GM23338 (cell line): Measurements from ENCODE around the gene GNB5. TPM values are rescaled to one million over a fixed set of nuclear protein-coding genes. Genes with fewer than 3 reads are reported as not detected.

Experiments used
- NANOG ChIP-seq: IDR thresholded peaks from 2 replicates; pipeline ENCODE4 v1.6.1; 2016; ENCODE audit warnings: antibody characterized with exemption, borderline replicate concordance
- POLR2AphosphoS5 ChIP-seq: IDR thresholded peaks from 2 replicates; pipeline ENCODE4 v1.6.1; 2016; ENCODE audit warnings: antibody characterized with exemption, low read depth
- STAT1 ChIP-seq: IDR thresholded peaks from one replicate; pipeline ENCODE4 v1.6.1; 2016; ENCODE audit warnings: antibody characterized with exemption; ENCODE audit not compliant: unreplicated experiment
- ZNF462 ChIP-seq: fragments of 250-450 bp; sonication (Bioruptor Pico); IDR thresholded peaks from 2 replicates; pipeline ENCODE4 v1.5.0; 2020; ENCODE audit warnings: mild to moderate bottlenecking, moderate library complexity
- polyA plus RNA-seq: library from polyadenylated mRNA; unstranded; fragments of >200 nt; fragmentation: Nextera tagmentation; extraction: Ambion mirVana; gene quantifications from 2 replicates; pipeline ENCODE4 v1.2.1, GENCODE V29; 2016
- total RNA-seq: library from RNA; depleted of rRNA; stranded (reverse); fragments of >200 nt; shearing (Covaris generic); gene quantifications from 2 replicates; pipeline ENCODE4 v1.2.3, GENCODE V29; 2014
- TF ChIP-seq, protein P1 (sequence below): IDR thresholded peaks from 2 replicates; pipeline ENCODE4 v1.6.1; 2016; ENCODE audit warnings: antibody characterized with exemption
- TF ChIP-seq, protein P2 (sequence below): IDR thresholded peaks from one replicate; pipeline ENCODE4 v1.6.1; 2018; ENCODE audit warnings: antibody characterized with exemption; ENCODE audit not compliant: unreplicated experiment

The GNB5 gene
- total and polyA plus RNA-seq, 2 experiments from 2014 or later, result 23.0 to 40.8 TPM

GRCh38 chr15:52220937-52221660 lies 29.9 kb upstream of the GNB5 start (continued):
- TF ChIP-seq ZNF462 (CRISPR knock-in tag), result no peak
- TF ChIP-seq, protein P1, sequence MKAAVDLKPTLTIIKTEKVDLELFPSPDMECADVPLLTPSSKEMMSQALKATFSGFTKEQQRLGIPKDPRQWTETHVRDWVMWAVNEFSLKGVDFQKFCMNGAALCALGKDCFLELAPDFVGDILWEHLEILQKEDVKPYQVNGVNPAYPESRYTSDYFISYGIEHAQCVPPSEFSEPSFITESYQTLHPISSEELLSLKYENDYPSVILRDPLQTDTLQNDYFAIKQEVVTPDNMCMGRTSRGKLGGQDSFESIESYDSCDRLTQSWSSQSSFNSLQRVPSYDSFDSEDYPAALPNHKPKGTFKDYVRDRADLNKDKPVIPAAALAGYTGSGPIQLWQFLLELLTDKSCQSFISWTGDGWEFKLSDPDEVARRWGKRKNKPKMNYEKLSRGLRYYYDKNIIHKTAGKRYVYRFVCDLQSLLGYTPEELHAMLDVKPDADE, result no peak
- no peak for TF ChIP-seq NANOG
- TF ChIP-seq POLR2AphosphoS5, result no peak
- no peak for TF ChIP-seq STAT1
- TF ChIP-seq, protein P2, sequence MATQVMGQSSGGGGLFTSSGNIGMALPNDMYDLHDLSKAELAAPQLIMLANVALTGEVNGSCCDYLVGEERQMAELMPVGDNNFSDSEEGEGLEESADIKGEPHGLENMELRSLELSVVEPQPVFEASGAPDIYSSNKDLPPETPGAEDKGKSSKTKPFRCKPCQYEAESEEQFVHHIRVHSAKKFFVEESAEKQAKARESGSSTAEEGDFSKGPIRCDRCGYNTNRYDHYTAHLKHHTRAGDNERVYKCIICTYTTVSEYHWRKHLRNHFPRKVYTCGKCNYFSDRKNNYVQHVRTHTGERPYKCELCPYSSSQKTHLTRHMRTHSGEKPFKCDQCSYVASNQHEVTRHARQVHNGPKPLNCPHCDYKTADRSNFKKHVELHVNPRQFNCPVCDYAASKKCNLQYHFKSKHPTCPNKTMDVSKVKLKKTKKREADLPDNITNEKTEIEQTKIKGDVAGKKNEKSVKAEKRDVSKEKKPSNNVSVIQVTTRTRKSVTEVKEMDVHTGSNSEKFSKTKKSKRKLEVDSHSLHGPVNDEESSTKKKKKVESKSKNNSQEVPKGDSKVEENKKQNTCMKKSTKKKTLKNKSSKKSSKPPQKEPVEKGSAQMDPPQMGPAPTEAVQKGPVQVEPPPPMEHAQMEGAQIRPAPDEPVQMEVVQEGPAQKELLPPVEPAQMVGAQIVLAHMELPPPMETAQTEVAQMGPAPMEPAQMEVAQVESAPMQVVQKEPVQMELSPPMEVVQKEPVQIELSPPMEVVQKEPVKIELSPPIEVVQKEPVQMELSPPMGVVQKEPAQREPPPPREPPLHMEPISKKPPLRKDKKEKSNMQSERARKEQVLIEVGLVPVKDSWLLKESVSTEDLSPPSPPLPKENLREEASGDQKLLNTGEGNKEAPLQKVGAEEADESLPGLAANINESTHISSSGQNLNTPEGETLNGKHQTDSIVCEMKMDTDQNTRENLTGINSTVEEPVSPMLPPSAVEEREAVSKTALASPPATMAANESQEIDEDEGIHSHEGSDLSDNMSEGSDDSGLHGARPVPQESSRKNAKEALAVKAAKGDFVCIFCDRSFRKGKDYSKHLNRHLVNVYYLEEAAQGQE, result no peak
